Endothelial cell of umbilical vein (primary cell): ENCODE measurements around the gene JMJD8.

Experiments
- CTCF ChIP-seq, 2 donors: IDR thresholded peaks; 1 replicate in 1 of 2; 2 replicates in 1 of 2; pipeline ENCODE4 v1.5.1; 2011; ENCODE audit warnings: low read length in 2 of 2, mild to moderate bottlenecking in 2 of 2, moderate library complexity in 2 of 2, control low read depth in 1 of 2, inconsistent platforms in 1 of 2, low read depth in 1 of 2; ENCODE audit not compliant: insufficient read depth in 1 of 2; ENCODE audit errors: extremely low read depth in 1 of 2
- EZH2 ChIP-seq: IDR thresholded peaks from 2 replicates; pipeline ENCODE4 v1.6.1; 2012; ENCODE audit warnings: borderline replicate concordance, low read depth, mild to moderate bottlenecking, moderate library complexity, low read length, inconsistent platforms; ENCODE audit not compliant: severe bottlenecking

- no peak for TF ChIP-seq CTCF (IDR thresholded peaks at IDR 0.05; ENCODE audit: extremely low read depth in 1 of 2, insufficient read depth in 1 of 2, low read depth in 1 of 2, low read length in 2 of 2)
- TF ChIP-seq EZH2, result peak; percentile 71
Observed at GRCh38 chr16:704552-705380, 20.6 kb upstream of the JMJD8 start.
